NCI-H526 treated with DMSO at 0.1 percent for 48 hours (cell line): ENCODE data around the gene RBM3.

Experiments used
- DNase-seq: peaks from one replicate; lab custom pipeline; 2025; lab: John Stamatoyannopoulos, UW

The RBM3 gene

DNA sequence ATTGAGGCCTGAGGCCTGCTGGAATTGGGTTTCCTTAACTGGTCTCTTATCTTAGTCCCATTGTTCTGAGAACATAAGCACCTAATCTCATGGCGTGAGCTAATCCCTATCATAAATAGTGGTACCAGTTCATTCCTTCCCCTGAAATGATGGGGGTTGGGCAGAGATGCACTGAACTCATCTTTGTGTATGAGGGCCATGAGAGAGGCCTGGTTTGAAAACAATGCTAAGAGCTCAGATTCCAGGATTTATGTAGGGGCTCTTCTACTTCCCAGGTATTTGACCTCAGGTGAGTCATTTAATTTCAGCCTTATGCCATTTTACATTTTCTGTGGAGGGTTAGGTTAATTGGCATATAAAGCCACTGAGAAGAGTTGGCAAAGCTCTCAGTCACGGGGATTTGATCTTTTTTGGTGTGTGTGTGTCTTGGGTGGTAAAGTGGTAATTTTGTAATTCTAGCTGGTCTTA lies 4.4 kb downstream of the RBM3 start:
- DNase-seq, result no peak

DNA sequence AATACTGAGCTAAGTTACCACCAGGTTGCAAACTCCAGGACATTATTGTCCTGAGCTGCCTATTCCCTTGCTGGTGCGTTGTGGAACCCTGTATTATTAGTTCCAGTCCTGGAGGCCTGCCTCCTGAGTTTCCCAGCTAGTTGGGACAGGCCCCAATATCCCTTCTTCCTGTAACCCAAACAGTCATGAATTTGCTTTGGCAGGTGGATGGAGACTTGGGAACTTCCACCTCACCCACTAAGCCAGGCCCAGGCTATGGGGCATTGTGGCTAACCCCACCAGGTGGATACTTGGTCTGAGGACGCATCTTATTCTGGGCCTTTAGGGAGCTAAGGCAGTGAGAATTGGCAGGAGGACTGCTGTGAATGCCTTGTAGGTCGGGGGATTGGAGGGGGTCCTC lies 5.0 kb downstream of the RBM3 start:
- no peak for DNase-seq

DNA sequence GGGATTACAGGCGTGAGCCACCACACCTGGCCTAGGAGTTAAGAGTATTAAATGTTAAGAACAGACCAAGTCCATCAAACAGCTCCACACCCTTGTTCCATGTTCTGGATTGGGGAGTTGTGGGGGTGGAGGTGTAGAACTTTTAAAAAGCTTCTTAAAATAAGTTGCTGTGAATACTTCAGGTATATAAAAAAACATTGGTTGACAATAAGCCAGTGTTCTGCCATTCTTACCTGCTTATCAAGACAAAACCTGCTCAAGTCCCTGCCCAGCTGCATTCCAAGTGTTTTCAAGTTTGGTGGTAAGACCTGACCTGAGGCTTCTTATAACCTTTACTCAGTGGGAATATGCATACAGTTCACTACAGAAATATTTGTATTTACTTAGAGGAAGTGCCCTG lies 6.4 kb downstream of the RBM3 start:
- no peak for DNase-seq

DNA sequence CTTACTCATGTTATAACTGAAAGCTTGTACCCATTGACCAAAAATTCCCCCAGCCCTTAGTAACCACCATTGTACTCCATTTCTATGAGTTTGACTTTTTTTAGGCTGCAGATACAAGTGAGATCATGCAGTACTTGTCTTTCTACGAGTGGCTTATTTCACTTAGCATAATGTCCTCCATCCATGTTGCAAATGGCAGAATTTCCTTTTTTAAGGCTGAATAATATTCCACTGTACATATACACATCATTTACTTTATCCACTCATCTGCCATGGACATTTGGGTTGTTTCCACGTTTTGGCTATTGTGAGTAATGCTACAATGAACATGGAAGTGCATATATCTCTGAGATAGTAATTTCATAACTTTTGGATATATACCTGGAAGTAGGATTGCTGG lies 10.4 kb downstream of the RBM3 start:
- DNase-seq, result no peak

DNA sequence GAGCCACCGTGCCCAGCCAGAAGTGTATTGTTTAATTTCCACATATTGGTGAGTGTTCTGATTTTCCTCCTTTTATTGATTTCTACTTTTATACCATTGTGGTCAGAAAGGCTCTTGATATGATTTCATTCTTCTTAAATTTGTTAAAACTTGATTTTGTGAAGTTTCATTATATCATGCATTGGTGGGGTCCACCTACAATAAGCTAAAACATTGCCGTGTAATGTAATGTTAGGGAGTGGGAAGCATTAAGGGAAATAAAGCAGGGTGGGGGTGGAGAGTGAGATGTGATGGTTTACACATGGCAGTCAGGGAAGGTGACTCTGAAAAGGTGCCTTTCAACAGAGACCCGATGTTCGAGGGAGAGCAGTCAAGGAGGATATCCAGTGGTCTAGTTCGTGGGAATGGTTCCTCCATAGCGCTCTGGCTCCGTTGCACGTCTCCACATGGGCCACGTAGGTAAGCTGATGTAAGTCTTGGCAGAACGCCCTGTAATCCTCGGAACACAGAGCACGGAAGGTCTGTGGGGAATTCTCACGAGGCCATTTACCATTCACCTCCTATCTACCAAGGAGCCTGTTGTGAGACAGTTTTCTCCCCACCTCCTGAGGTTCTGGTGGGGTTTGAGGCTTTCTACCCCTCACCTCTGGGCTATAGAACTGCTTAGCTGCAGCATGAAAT lies 15.3 kb downstream of the RBM3 start:
- no peak for DNase-seq

DNA sequence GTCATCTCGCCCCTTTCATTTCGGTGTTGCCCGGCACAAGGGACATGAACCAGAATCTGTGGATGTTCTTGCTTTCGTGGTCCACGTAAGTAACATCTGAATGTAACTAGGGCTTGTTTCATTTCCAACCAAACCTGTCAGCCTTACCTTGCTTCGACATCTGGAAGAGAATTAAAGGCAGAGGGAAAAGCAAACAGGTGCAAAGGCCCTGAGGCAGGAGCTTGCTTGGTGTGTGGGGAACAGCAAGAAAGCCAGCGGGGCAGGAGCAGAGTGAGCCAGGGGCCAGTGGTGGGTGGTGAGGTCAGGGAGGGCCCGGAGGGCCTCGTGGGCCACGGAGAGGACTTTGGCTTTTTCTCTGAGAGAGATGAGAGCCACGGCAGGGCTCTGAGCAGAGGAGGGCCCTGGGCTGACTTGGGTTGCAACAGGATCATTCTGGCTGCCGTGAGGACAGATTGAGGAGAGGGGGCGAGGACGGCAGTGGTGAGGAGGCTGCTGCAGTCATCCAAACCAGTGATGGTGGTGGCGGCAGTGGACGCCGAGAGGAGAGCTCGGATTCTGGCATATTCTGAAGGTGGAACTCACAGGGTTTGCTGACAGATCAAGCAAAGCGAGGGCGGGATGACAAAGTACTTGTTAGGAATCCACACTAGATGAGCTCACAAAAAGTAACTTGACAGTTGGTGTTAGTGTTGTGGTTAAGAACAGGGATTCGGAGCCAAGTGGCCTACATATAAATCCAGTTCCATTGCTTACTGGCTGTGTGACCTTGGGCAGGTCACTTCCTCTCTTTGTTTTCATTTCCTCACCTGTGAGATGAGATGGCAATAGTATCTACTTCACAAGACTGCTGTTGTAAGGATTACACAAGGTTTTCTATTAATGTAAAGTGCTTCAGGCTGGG lies 16.2 kb downstream of the RBM3 start:
- no peak for DNase-seq

DNA sequence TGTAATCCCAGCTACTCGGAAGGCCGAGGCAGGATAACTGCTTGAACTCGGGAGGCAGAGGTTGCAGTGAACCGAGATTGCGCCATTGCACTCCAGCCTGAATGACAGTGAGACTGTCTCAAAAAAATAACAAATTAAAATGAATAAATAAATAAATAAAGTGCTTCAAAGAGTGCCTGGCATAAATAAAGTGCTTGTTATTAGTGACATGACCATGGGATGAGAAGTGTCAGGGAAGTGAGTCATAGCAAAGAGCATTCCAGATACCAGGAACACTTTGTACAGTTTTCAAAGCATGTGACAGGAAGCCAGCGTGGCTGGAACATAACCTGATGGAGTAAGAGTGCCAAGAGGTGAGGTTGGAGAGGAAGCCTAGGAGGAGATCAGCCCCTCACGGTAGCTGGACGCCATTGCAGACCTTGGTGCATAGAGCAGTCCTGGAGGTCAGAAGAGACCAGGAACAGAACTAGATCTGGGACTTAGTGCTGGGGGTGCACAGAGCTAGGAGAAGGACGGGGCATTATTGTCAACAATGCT lies 17.0 kb downstream of the RBM3 start:
- no peak for DNase-seq

DNA sequence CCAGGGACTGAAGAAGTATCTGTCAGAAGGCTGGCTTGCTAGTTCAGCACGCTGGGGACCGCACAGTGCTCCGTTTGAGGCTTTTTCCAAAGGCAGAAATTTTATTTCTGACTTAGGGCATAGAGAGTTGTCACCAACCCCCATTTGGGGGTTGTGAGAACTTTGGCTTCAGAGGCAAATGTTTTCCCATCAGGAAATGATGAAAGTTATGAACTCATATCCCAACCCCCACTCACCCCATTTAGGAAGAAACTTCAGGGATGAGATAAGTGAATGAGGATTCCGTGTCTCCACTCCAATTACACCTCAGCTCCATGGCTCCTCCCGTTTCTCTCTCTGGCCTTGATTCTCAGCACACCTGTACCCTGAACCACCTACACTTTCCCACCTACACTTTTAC lies 18.7 kb downstream of the RBM3 start:
- DNase-seq, result no peak

DNA sequence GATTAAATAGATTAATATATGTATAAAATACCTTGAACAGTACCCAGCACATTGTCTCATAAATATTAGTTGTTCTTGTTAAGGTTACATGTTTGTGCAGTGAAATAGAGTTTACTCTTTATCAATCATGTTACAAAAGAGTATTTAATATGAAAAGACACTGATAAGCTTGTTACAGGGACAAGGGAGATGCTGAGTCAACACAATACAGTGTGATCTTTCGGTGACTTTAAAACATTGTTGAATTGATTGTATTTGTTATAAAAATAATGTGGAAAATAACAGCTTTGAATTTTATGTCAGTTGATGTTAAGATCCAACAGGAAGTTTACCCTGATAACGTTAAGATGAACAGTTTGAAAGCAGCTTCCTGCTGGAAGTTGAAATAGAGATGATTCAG lies 21.6 kb downstream of the RBM3 start:
- no peak for DNase-seq

DNA sequence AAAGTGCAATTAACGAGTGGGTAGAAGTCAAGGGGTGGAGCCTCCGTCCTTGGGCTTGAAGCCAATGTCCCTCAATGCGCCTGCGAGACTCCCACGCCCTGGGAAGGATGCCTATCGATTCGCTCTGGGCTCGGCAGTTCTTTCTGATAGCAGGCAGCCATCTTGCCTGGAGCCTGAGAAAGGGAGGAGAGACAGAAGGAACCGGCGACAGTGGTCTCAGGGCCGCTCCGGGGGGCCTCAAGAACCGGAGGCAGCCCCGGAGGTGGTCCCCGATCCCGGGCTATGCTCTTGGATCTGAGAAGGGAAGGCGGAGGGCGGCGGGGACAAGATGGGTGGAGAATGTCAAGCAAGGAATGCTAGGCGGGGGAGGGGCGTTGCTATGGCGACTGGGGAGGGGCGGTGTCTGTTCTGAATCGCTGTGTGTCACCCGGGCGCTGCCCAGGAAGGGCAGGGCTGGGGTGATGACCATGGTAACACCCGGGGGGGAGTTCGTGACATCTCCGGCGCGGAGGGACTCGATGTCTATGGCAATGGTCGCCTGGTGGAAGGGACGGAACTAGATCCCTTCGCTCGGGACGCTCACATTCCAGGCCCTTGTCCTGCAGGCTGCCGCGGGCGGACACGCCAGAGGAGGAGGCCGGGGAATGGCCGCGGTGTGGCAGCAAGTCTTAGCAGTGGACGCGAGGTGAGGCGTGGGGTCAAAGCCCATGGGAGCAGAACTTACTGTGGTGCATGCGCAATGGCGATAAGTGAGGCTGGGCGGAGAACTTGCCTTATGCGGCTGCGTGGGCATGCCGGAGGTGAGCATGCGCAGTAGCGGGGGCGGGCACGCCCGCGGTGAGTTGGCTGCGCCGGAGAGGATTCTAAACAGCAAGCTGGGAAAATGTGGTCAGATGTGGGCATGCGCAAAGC lies 23.3 kb downstream of the RBM3 start, which contains the start of gene WDR13:
Gene WDR13, plus strand, starts transcription at position 140 of the 912 bp plus-strand sequence. Its CDS starts 505 bp downstream, at position 645.
- DNase-seq, result peak; percentile 86

DNA sequence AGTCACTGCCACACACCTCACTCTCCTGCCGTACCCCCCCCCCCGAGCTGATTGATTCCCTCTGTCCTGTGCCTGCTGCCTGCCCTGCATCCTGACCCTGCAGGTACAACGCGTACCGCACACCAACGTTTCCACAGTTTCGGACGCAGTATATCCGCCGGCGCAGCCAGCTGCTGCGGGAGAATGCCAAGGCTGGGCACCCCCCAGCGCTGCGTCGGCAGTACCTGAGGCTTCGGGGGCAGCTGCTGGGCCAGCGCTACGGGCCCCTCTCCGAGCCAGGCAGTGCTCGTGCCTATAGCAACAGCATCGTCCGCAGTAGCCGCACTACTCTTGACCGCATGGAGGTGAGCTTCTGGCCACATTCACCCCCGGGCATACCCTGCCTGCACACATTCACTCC lies 24.3 kb downstream of the RBM3 start:
- DNase-seq, result no peak

DNA sequence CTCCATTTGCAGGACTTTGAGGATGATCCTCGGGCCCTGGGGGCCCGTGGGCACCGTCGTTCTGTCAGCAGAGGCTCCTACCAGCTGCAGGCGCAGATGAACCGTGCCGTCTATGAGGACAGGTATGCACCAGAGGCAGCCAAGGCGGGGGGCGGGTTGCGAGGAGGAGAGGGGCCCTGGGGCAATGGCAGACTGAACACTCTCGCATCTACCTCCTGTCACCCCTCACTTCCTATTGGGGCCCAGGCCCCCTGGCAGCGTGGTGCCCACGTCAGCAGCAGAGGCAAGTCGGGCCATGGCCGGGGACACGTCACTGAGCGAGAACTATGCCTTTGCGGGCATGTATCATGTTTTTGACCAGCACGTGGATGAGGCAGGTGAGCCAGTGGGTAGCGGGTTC lies 25.1 kb downstream of the RBM3 start:
- DNase-seq, result no peak

DNA sequence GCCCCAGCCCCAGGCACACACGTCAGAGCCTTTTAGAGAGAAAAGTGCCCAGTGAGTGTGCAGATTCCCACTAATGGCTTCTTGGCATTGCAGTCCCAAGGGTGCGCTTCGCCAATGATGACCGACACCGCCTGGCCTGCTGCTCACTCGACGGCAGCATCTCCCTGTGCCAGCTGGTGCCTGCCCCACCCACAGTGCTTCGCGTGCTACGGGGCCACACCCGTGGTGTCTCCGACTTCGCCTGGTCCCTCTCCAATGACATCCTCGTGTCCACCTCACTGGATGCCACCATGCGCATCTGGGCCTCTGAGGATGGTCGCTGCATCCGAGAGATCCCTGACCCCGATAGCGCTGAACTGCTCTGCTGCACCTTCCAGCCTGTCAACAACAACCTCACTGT lies 25.9 kb downstream of the RBM3 start:
- DNase-seq, result no peak

DNA sequence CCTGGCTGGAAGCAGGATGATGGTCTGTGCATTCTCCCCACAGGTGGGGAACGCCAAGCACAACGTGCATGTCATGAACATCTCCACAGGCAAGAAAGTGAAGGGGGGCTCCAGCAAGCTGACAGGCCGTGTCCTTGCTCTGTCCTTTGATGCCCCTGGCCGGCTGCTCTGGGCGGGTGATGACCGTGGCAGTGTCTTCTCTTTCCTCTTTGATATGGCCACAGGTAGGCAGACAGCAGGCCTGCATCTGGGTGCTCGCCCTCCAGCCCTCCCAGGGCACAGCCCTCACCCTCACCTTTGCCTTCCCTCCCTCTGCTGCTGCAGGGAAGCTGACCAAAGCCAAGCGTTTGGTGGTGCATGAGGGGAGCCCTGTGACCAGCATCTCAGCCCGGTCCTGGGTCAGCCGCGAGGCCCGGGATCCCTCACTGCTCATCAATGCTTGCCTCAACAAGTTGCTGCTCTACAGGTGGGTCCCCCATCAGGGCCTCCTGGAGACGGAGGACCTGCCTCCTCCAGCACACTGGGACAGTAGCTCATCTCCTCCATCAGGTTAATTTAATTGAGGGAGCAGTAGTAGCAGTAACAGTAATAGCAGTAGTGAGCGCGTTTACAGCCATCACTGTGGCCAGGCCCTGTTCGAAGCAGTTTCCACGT lies 27.6 kb downstream of the RBM3 start:
- DNase-seq, result no peak

DNA sequence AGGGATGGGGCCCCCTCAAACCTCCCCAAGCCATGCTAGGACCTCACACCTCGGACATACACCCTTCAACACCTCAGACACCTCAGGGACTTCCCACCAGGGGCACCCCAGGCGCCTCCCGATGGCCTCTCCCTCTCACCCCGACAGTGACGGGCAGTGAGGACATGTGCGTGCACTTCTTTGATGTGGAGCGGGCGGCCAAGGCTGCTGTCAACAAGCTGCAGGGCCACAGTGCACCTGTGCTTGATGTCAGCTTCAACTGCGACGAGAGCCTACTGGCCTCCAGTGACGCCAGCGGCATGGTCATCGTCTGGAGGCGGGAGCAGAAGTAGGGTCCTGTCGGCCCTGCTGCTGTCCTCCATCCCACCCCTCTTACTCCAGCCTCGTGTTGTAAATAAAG lies 30.4 kb downstream of the RBM3 start:
- DNase-seq, result no peak

DNA sequence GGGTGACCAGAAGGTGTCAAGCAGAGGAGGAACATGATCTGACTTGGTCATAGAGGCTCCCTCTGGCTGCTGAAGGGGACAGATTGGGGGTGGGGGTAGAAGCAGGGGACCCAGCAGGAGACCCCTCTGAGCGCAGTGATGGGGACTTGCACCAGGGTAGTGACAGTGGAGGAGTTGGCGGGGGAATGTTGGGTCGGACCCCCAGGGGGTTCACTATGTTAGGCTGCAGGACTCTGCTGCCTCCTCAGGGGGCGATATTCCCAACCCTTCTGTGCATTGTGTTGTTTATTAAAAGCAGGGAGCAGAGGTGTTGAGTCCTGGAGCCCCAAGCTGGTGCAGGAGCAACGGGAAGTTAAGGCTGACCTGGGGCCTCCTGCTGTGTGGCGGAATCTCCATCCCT lies 31.8 kb downstream of the RBM3 start:
- no peak for DNase-seq

DNA sequence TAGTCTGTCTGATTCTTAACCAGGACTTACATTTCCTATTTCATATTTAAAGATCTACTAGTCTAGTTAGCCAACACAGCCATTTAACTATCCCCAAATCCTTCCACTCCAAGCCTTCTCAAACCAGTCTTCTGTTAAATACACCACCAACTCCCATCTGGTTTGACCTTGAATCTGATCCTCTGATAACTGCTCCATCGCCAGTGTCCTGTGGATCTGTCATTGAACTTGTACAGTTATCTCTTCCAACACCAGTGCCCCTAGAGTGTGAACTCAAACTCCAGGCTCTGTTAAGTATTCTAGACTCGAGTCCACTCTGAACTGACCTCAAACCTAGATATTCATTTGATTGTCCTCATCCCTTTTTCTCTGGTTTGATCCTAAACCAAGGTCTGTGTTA lies 37.4 kb downstream of the RBM3 start:
- no peak for DNase-seq

DNA sequence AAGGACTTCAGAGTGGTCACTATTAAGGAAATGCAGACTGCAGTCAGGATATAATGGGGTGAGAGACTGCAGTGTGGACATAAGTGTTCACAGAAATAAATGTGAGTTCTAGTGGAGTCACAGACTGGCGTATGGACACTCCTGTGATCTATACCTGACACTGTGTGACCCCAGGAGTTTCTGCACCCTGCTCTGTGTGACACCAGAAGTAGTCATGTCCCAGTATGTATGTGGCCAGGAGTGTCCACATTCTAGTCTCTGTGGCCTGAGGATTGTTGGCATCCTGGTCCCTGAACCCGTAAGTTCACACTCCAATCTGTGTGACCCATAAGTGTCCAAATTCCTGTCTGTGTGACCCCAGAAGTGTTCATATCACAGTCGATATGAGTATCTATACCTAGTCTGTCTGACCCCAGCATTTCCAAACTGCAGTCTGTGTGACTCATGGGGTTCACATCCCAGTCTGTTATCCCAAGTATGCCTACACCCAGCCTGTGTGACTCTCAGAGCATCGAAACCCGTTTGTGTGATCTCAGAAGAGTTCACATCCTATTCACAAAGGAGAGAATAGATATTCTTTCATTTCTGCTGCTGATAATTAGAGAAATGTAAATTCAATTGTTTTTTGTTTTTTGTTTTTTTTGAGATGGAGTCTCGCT lies 39.3 kb downstream of the RBM3 start:
- no peak for DNase-seq

DNA sequence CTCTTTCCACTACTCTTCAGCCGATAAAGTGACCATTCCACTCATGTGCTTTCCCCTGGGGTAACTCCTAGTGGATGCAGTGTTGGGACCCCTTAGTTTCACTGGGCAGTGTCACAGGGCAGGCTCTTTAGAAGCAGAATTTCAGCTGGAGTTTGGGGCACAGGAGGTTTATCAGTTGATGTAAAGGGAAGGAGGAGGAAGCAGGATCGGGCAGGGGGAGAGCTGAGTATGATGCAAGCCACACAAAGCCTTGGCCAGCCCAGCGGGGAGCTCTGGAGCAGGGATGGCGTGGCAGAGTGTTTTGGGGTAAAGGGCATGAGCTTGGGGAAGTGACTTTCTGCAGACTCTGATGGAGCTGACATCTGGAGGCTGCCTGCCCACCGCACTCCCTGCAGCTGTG lies 42.3 kb downstream of the RBM3 start:
- DNase-seq, result no peak

DNA sequence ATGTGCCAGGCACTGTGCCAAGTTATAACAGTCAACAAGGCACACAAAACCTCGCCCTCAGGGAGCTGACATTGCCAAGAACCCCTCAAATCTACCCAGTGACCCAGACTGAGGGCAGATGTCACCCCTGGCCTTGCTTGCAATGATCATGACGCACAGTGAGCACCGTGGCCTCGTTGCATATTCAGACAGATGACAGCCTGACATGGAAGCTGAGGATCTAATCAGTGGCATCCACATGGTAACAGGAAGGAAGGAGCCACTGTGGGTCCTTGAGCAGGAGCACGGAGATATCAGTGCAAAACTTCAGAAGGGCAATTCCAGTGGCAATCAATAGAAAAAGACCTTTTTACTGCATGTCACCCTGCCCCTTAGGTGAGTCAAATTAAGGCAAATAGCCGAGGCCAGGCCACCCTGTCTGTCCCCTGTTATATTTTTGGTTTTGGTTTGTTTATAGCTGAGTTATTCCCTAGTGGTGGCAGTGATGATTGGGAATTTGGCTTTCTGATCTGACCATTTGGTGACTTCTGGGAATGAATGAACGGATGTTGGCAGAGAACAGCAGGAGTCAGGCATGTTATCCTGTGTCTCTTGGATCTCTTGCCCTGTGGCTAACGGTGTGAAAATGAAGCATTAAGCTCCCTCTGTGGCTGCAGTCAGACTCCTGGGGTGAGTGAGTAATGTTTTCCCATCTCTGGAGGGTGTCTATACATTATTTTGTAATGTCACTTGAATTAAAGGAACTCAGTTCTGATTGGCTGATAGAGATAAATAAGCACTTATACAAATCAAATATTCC lies 43.5 kb downstream of the RBM3 start:
- no peak for DNase-seq
